Chondrocyte (in vitro differentiated cells): Measurements from ENCODE around the gene E2F1. TPM values are rescaled to one million over a fixed set of nuclear protein-coding genes. Genes with fewer than 3 reads are reported as not detected.

Experiments used
- DNase-seq: peaks from one replicate; pipeline ENCODE4 v3.0.0; 2021; ENCODE audit warnings: mixed read lengths, low spot score
- H3K27ac Mint-ChIP-seq: one replicate; pipeline ENCODE4 v1.8.0; 2021; ENCODE audit warnings: mild to moderate bottlenecking, moderate library complexity, mixed read lengths; ENCODE audit not compliant: unreplicated experiment
- H3K27me3 Mint-ChIP-seq: 2 replicates; pipeline ENCODE4 v1.8.0; 2021; ENCODE audit warnings: low read depth, mixed read lengths
- H3K36me3 Mint-ChIP-seq: 2 replicates; pipeline ENCODE4 v1.8.0; 2021; ENCODE audit warnings: low read depth, mixed read lengths
- H3K4me1 Mint-ChIP-seq: 2 replicates; pipeline ENCODE4 v1.8.0; 2021; ENCODE audit warnings: low read depth, mild to moderate bottlenecking, mixed read lengths
- H3K4me3 Mint-ChIP-seq: one replicate; pipeline ENCODE4 v1.8.0; 2021; ENCODE audit warnings: mild to moderate bottlenecking, moderate library complexity, mixed read lengths; ENCODE audit not compliant: unreplicated experiment
- H3K9me3 Mint-ChIP-seq: 2 replicates; pipeline ENCODE4 v1.8.0; 2021; ENCODE audit warnings: low read depth, mixed read lengths
- total RNA-seq: library from RNA; stranded (reverse); gene quantifications from 3 replicates; pipeline ENCODE4 v1.2.1, GENCODE V29; 2021
- TF ChIP-seq, protein P1 (sequence below): fragments of 200-600 bp; sonication (generic); IDR thresholded peaks from 2 replicates; pipeline ENCODE4 v1.5.0; 2021; ENCODE audit warnings: antibody characterized with exemption, mild to moderate bottlenecking, moderate library complexity

Gene E2F1
- total RNA-seq, 1 donor from 2014 or later = 7.6 TPM

DNA sequence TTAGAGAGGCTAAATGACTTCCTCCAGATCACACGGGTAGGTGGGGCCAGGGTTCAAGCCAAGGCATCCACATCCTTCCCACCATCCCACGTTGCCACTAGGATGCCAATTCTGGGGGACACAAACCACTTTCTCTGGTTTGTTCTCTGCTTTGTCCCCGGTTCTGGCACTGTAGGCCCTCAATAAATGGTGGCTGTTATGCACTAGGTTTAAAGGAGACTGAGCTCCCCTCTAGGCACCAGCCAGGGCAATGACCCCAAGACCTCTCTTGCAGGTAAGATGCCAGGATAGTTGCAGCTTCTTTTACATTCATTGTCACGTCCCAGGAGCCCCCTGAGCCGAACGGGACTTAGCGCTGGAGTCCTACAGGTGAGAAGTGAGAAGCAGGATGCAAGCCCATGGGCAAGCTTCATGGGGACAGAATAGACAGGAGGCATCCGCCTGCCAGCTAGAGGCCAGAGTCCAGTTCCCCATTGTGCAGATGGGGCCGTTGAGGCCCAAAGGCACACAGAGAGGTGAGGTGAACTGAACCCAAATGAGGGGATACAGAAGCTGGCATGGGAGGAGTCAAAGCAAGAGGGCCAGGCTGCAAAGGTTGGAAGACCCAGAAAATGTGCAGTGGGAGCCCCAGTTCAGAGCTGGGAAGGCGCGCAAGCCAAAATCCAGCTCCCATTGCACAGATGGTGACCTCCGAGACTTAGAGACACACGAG is 33.2 kb upstream of the E2F1 start:
- H3K4me1 Mint-ChIP-seq = peaks cover 10% of the 10 kb centered on the region
- TF ChIP-seq, protein P1, sequence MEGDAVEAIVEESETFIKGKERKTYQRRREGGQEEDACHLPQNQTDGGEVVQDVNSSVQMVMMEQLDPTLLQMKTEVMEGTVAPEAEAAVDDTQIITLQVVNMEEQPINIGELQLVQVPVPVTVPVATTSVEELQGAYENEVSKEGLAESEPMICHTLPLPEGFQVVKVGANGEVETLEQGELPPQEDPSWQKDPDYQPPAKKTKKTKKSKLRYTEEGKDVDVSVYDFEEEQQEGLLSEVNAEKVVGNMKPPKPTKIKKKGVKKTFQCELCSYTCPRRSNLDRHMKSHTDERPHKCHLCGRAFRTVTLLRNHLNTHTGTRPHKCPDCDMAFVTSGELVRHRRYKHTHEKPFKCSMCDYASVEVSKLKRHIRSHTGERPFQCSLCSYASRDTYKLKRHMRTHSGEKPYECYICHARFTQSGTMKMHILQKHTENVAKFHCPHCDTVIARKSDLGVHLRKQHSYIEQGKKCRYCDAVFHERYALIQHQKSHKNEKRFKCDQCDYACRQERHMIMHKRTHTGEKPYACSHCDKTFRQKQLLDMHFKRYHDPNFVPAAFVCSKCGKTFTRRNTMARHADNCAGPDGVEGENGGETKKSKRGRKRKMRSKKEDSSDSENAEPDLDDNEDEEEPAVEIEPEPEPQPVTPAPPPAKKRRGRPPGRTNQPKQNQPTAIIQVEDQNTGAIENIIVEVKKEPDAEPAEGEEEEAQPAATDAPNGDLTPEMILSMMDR = no peak
- peak overlapping the region; percentile 27 for H3K27ac Mint-ChIP-seq
- H3K36me3 Mint-ChIP-seq = no peaks in the 10 kb centered on the region
- H3K9me3 Mint-ChIP-seq = no peaks in the 10 kb centered on the region
- peak overlapping the region; percentile 82 for H3K4me3 Mint-ChIP-seq
- no peaks in the 10 kb centered on the region for H3K27me3 Mint-ChIP-seq
- DNase-seq = no peak

DNA sequence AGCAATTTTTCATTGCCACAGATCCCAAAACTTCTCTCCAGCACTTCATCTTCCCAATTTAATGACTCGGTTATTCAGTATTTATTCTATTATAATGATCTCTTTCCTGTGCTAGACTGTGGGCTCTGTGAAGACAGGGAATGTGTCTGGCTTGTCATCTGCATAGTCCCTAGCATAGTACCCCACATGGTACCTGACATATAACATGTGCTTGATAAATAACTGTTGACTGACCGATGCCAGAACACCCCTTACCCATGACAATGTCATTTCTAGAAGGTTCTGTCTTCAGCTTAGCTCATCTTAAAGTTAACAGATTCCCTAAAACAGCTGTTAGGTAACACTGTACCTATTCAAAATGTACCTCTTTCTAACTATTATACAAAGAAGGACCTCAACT is 30.3 kb upstream of the E2F1 start:
- Mint-ChIP-seq H3K4me3 (no peak overlapping the region), H3K4me1 (peaks cover 10% of the 10 kb centered on the region), H3K9me3 (no peaks in the 10 kb centered on the region), H3K27ac (no peak overlapping the region), H3K36me3 (peaks cover 4% of the 10 kb centered on the region), H3K27me3 (no peaks in the 10 kb centered on the region)
- no peak for DNase-seq
- TF ChIP-seq, protein P1 = no peak

DNA sequence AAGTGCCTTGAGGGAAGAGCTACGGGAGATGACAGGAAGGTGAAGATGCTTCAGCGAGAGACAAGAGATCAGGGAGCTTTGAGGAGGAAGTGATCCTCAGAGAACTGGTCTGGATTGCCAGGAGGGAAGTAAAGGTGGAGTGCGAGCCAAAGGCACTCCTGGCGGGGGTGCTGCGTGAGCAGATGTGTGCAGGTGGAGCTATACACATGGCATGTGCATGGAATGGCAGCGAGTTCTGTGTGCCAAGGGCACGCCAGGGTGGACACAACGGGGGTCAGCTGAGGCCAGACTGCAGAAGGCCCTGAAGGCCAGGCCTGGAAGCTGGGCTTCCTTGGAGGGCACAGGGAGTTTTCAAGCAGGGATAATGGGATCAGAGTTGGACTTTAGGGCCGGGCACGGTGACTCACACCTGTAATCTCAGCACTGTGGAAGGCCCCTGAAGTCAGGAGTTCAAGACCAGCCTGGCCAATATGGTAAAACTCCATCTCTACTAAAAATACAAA is 27.7 kb upstream of the E2F1 start:
- TF ChIP-seq, protein P1 = no peak
- peaks cover 5% of the 10 kb centered on the region for H3K36me3 Mint-ChIP-seq
- H3K4me1 Mint-ChIP-seq = no peaks in the 10 kb centered on the region
- no peaks in the 10 kb centered on the region for H3K9me3 Mint-ChIP-seq
- H3K4me3 Mint-ChIP-seq = no peak overlapping the region
- no peak overlapping the region for H3K27ac Mint-ChIP-seq
- H3K27me3 Mint-ChIP-seq = no peaks in the 10 kb centered on the region
- no peak for DNase-seq

DNA sequence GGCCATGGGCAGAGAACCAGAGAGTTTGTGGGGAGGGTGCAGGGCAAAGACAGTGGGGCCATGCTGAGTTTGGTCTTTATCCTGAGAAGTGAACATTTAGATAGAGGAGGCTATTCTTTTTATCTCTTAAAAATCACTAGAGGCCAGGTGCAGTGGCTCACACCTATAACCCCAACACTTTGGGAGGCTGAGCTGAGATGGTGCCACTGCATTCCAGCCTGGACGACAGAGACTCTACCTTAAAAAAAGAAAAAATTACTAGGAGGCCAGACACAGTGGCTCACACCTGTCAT is 25.2 kb upstream of the E2F1 start:
- Mint-ChIP-seq H3K4me3 (no peak overlapping the region), H3K27ac (no peak overlapping the region), H3K36me3 (peaks cover 5% of the 10 kb centered on the region), H3K27me3 (no peaks in the 10 kb centered on the region), H3K9me3 (no peaks in the 10 kb centered on the region), H3K4me1 (no peaks in the 10 kb centered on the region)
- TF ChIP-seq, protein P1 = no peak
- DNase-seq = no peak

DNA sequence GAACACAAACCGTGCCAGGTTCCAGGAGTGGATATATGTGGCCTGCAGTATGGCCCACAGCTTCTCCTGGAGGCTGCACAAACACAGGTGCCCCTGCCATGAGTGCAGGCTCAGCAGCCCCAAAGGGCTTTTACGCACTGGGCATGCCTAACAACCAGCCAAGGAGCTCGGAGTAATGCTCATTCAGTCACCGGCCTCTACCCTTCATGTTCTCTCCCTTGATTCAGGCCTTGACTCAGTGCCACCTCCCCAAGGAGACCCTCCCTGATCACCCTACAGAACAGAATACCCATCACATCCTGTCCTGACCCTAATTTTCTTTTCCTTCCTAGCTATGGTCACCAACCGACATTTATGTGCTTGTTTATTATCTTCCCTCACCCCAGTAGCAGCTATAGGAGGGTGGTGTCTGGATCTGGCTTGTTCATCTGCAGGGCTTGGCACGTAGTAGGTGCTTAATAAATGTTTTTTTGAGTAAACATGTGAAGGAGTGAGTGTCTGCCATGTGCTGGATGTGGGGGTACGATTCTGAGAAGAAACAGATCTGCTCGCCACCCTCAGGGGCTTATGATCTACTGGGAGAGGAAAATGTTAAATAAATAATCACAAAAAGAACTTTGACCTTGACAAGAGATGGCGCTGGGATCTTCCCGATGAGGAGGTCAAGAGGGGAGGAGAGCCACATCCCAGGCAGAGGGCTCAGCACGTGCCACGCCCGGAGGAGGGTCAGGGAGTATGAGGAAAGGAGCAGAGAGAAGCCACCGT is 24.7 kb upstream of the E2F1 start:
- H3K27ac Mint-ChIP-seq = no peak overlapping the region
- no peaks in the 10 kb centered on the region for H3K27me3 Mint-ChIP-seq
- H3K4me1 Mint-ChIP-seq = no peaks in the 10 kb centered on the region
- TF ChIP-seq, protein P1 = no peak
- H3K9me3 Mint-ChIP-seq = no peaks in the 10 kb centered on the region
- peaks cover 5% of the 10 kb centered on the region for H3K36me3 Mint-ChIP-seq
- no peak for DNase-seq
- no peak overlapping the region for H3K4me3 Mint-ChIP-seq
